Ovary (tissue), 9 donors: ENCODE measurements around the gene TMEM11. TPM values are rescaled to one million over a fixed set of nuclear protein-coding genes. Genes with fewer than 3 reads are reported as not detected.

Source experiments
- DNase-seq, 5 donors: peaks; one replicate each; pipeline ENCODE4 v3.0.0-alpha.2; 2019 to 2020
- H3K27ac ChIP-seq, 2 donors: fragments of 200-600 bp; one replicate each; pipeline versions ENCODE4 v1.5.1 to v1.8.0; 2019 to 2022
- H3K27me3 ChIP-seq: fragments of 200-600 bp; one replicate; pipeline ENCODE4 v1.8.0; 2022
- H3K36me3 ChIP-seq: fragments of 200-600 bp; sonication (generic); one replicate; pipeline ENCODE4 v1.5.1; 2019
- H3K4me1 ChIP-seq: one replicate; pipeline ENCODE4 v1.8.1; 2013; ENCODE audit warnings: mild to moderate bottlenecking, moderate library complexity; ENCODE audit not compliant: insufficient read depth
- H3K4me3 ChIP-seq: fragments of 200-600 bp; sonication (generic); one replicate; pipeline ENCODE4 v1.5.1; 2017
- H3K9me3 ChIP-seq, 2 donors: fragments of 200-600 bp in 1 of 2; sonication (generic) in 1 of 2; one replicate each; pipeline versions ENCODE4 v1.5.1 to v1.8.1; 2013 to 2019; ENCODE audit warnings: mild to moderate bottlenecking in 1 of 2, moderate library complexity in 1 of 2
- CTCF ChIP-seq, 3 donors: fragments of 450-650 bp in 2 of 3; fragments of 200-600 bp in 1 of 3; IDR thresholded peaks; one replicate each; pipeline versions ENCODE4 v1.5.1 to v1.8.0; 2016 to 2022; ENCODE audit warnings: antibody characterized with exemption in 3 of 3, mild to moderate bottlenecking in 1 of 3
- EP300 ChIP-seq: sonication (generic); formaldehyde crosslinking; IDR thresholded peaks from one replicate; pipeline ENCODE4 v1.6.1; 2017; ENCODE audit warnings: antibody characterized with exemption
- POLR2A ChIP-seq: fragments of 450-650 bp; IDR thresholded peaks from one replicate; pipeline ENCODE4 v1.6.1; 2017; ENCODE audit warnings: antibody characterized with exemption, mild to moderate bottlenecking, moderate library complexity
- WGBS, 3 donors: extraction: QIAGEN DNeasy Blood & Tissue Kit in 1 of 3; methylation state at CpG; one replicate each; pipeline versions ENCODE4 v1.1.5 to v1.1.7; 2013 to 2017; 5-methylcytosine and 5-hydroxymethylcytosine counted together
- intact Hi-C, 4 donors: fragments of 100-400 bp; cut with DNase I; formaldehyde crosslinking; loops; one replicate each; pipeline versions ENCODE4 v1.11.0 to v1.15.1; 2022 to 2023
- polyA plus RNA-seq, 2 donors: library from polyadenylated mRNA; stranded (reverse); fragments of 200-250 nt in 1 of 2; fragments of 350-450 nt in 1 of 2; fragmentation: Illumina TruSeq in 1 of 2; extraction: RNeasy Lipid Tissue Mini Kit (QIAGEN cat#74804) in 1 of 2; gene quantifications; one replicate each; pipeline ENCODE4 v1.2.3, GENCODE V29; 2013 to 2014
- total RNA-seq, 7 donors: library from RNA; depleted of rRNA in 2 of 7; stranded (reverse); fragments of >200 nt in 2 of 7; fragmentation: NEBNext Ultra II Directional in 3 of 7; extraction: Animal tissue kit (Norgen Biotek cat#: 25700) in 3 of 7; gene quantifications; one replicate each; pipeline versions ENCODE4 v1.1.0 to v1.2.4, GENCODE V29; 2016 to 2023
- donor health status: DM: no; HTN: no; CAD: no; lungs with moderate emphysema.
- donor health status: DM: no; HTN: no; CAD: no.
- donor health status: Bipolar disorder and iron deficiency.
- donor health status: DM: yes; HTN: yes; CAD: no.
- donor health status: DM: no; HTN: no; CAD: no.
- donor health status: DM: yes; HTN: yes; CAD: no.

The TMEM11 gene
- total and polyA plus RNA-seq, 9 donors = 10.5 to 20.0 (median 16.4) TPM

DNA sequence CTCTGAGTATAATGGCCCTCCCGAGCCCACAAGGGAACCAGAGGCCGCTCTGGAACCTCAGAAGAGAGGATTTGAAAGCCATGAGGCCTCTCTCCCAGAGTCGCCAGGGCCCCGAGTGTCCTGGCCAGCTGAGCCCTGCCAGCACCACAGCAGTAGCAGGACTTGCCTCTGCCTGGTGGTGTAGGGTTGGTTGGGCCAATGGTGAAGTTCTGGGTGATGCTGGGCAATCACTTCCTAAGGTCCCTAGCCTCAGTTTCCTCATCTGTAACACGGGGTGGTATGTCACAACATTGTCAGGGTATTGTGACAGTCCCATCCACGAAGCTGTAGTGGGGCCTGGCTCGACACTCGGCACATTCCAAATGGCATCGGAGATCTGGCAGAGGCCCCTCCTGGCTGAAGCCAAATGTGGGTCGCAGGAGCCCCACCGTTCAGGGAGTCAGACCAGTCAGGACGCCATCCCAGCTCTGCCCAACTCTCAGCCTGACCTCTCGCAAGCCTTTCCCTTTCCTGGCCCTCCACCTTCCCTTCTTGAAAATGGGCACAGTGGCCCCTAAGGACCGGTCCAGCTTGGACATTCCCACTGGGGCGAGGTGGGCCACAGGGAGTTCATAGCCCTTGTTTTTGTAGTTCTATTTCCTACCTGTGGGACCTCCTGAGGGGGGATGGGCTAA, 37.5 kb upstream of the TMEM11 start:
- Histone ChIP-seq H3K4me1 (peaks cover 6% of the 10 kb centered on the region), H3K36me3 (no peaks in the 10 kb centered on the region), H3K27me3 (no peaks in the 10 kb centered on the region), H3K9me3 (no peaks in the 10 kb centered on the region), H3K4me3 (no peak overlapping the region), H3K27ac (peak overlapping the region in 1 of 2 donors; percentile 27)
- TF ChIP-seq EP300 (no peak), CTCF (IDR thresholded peaks at IDR 0.05) (no peak), POLR2A (no peak)
- 77 to 83% (median 78%) methylated on average over 15 of the region's 15 CpGs for WGBS, 3 donors
- intact Hi-C loops = loop anchor here in 3 of 4 donors (2.0 to 10.0 kb wide), 3 partner anchors 37 to 207 kb away; partner anchors contain the start of genes DHRS7B (in 2 of the 3), TMEM11 (in 1 of the 3) and USP22 (in 1 of the 3)
- DNase-seq = no peak

GRCh38 chr17:21250854-21251253, 36.9 kb upstream of the TMEM11 start:
- no peak for DNase-seq
- no peak for TF ChIP-seq CTCF (IDR thresholded peaks at IDR 0.05)
- no peak for TF ChIP-seq POLR2A
- no peak for TF ChIP-seq EP300
- Histone ChIP-seq H3K27ac (no peak overlapping the region), H3K27me3 (no peaks in the 10 kb centered on the region), H3K36me3 (no peaks in the 10 kb centered on the region), H3K4me3 (no peak overlapping the region), H3K4me1 (peaks cover 6% of the 10 kb centered on the region), H3K9me3 (no peaks in the 10 kb centered on the region)
- WGBS, 3 donors = 43 to 56% (median 55%) methylated on average over 4 of the region's 4 CpGs
- intact Hi-C loops = loop anchor here in 3 of 4 donors (10.0 kb wide), 2 partner anchors 126 to 206 kb away; partner anchors contain the start of genes DHRS7B (in 2 of the 3) and USP22 (in 1 of the 3)

DNA sequence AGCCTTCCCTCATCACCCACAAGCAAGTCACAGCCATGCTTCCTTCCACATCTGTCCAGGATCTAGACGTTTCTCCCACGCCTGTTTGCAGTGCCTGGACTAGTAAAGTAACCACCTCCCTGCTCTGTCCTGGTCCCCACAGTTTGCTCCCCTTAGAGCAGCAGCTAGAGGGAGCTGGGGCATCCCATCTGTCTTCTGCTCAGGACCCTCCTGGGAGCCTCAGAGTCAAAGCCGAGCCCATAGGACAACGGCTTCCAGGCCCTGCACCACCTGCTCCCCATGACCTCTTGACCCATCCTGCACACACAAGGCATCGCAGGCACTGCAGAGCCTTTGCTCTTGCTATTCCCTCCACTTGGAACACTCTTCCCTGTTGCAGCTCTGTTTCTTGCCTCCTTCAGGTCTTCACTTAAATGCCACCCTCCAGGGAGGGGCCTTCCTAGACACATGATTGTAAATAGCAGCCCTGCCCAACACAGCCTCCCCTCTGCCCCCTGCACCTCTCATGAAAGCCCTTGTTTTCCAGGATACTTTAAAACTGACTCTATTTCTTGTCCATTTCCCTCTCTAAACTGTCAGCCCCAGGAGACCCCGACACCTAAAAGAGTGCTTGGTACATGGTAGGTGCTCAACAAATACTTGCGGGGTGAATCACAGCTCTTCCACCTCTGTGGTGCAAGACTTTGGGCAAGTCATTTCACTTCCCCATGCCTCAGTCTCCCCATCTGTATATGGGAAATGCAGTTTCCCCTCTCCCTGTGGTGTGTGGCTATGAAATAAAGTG, 36.2 kb upstream of the TMEM11 start:
- H3K9me3 ChIP-seq = no peaks in the 10 kb centered on the region
- H3K4me3 ChIP-seq = no peak overlapping the region
- 52 to 58% (median 55%) methylated on average over 7 of the region's 7 CpGs for WGBS, 3 donors
- no peak overlapping the region for H3K27ac ChIP-seq
- no peaks in the 10 kb centered on the region for H3K36me3 ChIP-seq
- no peaks in the 10 kb centered on the region for H3K27me3 ChIP-seq
- intact Hi-C loops = loop anchor here in 3 of 4 donors (10.0 kb wide), 2 partner anchors 125 to 205 kb away; partner anchors contain the start of genes DHRS7B (in 2 of the 3) and USP22 (in 1 of the 3)
- H3K4me1 ChIP-seq = peaks cover 6% of the 10 kb centered on the region
- no peak for DNase-seq
- TF ChIP-seq EP300 (no peak), CTCF (IDR thresholded peaks at IDR 0.05) (no peak), POLR2A (no peak)

GRCh38 chr17:21249086-21249795, 35.3 kb upstream of the TMEM11 start:
- Histone ChIP-seq H3K36me3 (no peaks in the 10 kb centered on the region), H3K27ac (no peak overlapping the region), H3K27me3 (no peaks in the 10 kb centered on the region), H3K4me3 (no peak overlapping the region), H3K9me3 (no peaks in the 10 kb centered on the region), H3K4me1 (peaks cover 6% of the 10 kb centered on the region)
- no peak for TF ChIP-seq POLR2A
- no peak for TF ChIP-seq EP300
- no peak for TF ChIP-seq CTCF (IDR thresholded peaks at IDR 0.05)
- no peak for DNase-seq
- 70 to 77% (median 75%) methylated on average over 12 of the region's 12 CpGs for WGBS, 3 donors
- intact Hi-C loops = no loop called here
